Activated effector memory CD4-positive, alpha-beta T cell treated with Interleukin-2 at 50 U/mL for 16 hours (primary cell): ENCODE measurements around the gene MRPL33.
"Not testable (repeated sequence)": the region's sequence is repeated elsewhere in the genome, so short reads cannot be mapped to it uniquely, and the experiment has no call there.

Source experiments
- DNase-seq: peaks from one replicate; pipeline ENCODE4 v3.0.0-alpha.2; 2020

Gene MRPL33

DNA sequence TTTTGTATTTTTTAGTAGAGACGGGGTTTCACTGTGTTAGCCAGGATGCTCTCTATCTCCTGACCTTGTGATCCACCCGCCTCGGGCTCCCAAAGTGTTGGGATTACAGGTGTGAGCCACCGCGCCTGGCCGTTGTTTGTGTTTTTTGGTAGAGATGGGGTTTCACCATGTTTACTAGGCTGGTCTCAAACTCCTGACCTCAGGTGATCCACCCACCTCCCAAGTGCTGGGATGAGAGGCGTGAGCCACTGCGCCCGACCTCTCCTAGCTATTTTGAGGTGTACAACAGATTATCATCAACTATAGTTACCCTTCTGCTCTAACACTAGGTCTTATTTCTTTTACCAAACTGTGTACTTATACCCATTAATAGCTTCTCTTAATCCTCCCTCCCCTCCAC, 28.9 kb upstream of the MRPL33 start:
- no peak for DNase-seq

DNA sequence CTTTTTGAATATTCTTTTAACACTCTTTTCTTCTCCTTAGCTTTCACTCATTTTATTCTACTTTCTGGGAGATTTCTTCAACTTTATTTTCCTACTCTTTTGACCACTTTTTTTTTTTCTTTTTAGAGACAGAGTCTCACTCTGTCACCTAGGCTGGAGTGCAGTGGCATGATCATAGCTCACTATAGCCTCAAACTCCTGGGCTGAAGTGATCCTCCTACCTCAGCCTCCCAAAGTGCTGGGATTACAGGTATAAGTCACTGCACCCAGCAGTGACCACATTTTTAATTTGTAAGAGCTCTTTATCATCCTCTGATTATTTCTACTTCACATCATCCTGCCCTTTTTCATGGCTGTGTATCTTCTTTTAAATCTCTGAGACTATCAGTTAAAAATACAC, 26.0 kb upstream of the MRPL33 start:
- not testable (repeated sequence) for DNase-seq

DNA sequence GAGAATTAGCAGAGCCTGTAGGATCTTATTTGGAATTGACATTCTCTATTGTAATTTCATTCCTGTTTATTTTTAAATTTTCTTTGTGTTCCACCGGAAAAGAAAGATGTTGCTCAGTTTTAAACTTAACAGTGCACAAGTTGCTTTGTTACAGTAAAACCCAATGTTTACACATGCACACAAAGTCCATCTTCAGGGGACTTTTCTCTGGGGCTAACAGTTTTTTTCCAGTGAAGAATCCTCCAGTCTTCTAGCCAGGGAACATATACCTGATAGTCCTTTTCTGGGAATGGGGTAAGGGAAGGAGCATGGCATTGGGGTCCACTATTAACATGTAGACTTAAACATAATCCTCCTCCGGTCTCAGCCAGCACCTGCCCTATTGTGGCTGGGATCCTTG, 25.2 kb upstream of the MRPL33 start:
- DNase-seq: no peak

DNA sequence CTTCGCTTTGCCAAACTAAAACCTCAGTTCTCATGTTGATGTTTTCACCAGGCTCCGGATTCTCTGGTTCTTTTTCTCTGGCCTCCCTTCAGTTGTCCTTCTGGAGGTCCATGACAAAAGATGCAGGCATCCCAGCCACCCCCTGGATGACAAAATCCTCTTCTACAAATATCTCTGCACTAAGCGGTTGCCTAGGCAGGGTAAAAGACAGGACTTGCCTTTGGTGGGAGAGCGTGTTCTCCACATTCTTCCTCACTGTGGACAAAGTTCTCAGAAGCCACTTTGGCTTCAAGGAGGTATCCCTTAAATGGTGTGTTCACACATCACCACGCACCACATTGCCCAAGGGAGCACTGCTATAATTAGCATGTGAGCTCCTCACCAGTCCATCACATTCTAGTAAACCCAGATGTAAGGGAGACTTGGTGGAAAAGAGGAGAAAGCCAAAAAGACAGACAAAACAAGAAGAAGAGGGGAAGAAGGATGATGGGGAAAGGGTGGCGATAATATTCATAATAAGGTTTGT, 23.6 kb upstream of the MRPL33 start:
- no peak for DNase-seq

DNA sequence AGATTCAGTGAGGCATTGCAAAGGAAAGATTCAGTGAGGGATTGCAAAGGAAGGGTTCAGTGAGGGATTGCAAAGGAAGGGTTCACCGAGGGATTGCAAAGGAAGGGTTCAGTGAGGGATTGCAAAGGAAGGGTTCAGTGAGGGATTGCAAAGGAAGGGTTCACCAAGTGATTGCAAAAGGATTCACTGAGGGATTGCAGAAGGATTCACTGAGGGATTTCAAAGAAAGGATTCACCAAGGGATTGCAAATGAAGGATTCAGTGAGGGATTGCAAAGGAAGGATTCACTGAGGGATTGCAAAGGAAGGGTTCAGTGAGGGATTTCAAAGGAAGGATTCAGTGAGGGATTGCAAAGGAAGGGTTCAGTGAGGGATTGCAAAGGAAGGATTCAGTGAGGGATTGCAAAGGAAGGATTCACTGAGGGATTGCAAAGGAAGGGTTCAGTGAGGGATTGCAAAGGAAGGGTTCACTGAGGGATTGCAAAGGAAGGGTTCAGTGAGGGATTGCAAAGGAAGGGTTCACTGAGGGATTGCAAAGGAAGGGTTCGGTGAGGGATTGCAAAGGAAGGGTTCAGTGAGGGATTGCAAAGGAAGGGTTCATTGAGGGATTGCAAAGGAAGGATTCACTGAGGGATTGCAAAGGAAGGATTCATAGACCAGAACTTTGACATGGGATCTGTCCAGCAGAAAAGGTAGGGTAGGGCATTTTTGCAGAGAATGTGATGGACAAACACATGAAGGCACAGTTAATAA, 22.5 kb upstream of the MRPL33 start:
- not testable (repeated sequence) for DNase-seq

DNA sequence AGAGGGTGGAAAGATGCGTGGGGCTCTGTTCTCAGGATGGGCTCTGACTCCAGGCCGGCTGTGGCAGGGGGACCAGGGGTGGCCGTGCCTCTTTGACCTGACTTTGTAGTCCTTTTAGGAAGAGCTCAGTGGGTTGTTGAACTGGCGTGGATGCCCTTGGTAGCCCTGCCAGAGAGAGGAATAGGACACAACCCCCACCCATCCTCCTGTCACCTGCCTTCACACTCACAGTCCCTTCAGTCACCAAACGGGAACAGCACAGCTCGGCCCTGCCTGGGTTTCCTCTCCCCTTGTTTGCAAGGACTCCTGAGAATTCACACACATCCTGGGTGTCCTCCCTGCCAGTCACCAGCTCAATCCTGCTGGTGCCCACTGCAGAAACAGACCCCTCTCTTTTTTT, 20.1 kb upstream of the MRPL33 start:
- no peak for DNase-seq

DNA sequence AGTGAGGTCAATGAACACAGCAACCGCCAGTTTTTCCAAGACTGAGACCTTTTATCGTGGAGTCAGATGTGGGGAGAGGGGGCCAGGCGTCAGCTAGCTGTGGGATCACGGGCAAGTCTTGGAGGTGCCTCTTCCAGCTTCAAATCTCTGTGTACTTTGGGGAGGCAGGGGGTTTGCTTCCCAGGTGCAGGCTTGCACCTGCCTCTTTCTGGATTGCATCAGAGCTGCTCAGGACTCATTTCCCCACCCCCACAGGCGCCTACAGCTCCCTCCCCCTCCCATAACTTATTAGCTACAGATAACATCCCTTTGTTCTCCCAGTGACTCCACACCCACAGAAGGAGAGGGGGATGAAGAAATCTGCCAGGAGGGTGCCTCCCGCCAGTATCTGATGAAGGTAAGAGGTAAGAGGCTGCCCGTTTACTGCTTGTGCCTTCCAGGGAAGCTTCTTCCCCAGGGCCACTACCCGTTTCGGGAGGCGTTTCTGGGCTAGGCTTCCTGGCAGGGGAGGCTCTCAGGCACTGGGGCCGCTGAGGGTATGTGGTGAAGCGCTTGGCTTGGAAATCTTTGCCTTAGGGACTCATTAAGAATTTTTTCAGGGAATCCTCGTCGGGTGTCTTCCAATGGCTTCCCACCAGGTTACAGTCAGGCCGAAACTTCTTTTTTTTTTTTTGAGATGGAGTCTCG, 18.8 kb upstream of the MRPL33 start:
- no peak for DNase-seq

DNA sequence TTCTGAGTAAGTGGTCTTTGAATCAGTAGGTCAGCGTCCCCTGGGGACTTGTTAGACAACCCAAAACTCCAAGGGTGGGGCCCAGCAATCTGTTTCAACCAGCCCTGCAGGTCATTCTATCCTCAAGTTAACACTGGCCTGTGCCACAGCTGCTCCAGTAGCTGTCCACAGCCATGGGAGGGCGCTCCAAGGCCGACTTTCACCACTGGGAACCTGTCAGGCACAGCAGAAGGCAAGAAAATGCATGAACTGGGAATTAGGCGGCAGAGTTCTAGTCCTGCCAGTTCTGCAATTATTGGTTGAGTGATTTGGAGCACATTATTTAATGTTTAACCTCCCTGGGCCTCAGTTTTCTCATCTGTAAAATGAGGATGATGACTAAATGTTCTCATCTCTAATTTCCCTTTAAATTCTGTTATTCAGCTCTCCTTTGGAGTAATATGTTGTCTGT, 17.4 kb upstream of the MRPL33 start:
- peak; percentile 51 for DNase-seq

DNA sequence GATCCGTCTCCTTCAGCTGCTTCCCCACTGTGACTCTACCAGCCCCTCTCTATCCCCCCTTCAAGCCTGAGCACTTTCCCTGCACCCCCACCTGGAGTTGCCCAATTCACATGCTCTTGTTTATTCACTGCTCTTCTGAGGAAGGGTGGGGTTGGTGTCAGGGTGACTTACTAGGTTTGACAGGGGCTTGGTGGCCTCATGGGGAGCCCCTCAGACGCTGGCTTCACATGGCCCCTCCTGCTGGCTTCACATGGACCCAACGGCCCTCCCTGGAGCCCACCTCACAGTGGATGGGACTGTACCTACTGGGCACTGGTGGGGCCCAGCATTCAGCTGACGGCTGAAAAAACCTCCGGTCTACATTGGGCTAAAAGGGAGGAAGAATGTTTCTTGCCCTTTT, 16.7 kb upstream of the MRPL33 start:
- DNase-seq: no peak

DNA sequence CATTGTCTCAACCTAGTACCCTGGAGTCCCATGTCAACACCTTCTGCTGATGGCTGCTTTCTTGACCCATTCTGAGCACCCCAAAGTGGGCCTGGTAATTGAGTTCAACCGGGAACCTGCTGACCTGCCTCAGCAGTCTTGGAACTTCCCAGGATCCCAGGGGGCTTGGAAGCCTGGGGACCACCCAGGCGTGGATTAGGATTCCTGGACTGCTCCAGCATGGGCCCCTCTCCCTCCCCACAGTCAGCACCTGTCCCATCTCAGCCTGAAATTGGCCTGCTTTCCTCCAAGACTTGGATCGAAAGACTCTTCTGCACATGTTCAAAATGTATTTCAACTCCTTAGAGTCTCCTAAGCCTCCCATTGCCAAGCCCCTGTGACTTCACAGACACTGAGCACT, 15.4 kb upstream of the MRPL33 start:
- DNase-seq: no peak

DNA sequence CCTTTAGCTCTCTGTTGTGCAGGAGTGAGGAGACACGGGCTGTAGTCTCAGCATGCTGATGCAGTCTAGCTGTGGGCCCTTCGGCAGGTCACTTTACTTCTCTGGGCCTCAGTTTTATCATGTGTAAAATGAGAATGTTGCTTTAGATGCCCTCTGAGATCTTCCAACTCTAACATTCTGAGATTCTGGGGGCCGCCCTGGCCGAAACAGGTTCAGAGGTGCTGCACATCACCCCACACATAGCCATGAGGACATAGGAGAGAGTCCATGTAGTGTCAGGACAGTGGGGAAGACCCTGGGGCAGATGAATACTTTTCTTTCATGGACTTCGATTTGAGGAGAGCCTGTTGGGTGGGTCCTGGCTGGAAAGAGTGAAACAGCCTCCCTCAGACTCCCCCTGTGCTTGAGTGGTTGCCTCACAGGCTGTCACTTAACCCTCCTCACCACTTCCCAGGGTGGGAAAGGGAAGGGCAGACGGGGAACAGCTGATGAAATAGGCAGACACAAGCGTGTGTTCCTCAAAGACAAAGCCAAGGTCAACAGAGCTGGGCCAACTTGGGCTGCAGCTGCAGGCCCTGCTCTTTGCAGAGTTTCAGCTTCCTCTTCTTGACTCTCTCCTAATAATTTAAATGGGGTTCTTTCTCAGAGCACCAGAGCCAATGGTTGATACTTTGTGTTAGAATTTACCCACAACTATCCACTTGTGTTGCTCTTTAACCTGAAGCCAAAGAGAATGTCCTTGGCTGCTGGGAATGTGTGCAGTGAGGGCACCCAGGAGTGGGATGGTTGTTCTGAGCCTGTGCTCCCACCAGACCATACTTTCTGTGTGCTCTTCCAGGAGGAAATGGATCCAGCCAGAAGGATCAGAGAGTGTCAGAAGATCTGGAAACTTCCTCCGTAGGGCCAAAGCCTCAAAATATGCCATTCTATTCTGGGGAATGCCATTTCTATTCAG, 14.7 kb upstream of the MRPL33 start:
- no peak for DNase-seq

DNA sequence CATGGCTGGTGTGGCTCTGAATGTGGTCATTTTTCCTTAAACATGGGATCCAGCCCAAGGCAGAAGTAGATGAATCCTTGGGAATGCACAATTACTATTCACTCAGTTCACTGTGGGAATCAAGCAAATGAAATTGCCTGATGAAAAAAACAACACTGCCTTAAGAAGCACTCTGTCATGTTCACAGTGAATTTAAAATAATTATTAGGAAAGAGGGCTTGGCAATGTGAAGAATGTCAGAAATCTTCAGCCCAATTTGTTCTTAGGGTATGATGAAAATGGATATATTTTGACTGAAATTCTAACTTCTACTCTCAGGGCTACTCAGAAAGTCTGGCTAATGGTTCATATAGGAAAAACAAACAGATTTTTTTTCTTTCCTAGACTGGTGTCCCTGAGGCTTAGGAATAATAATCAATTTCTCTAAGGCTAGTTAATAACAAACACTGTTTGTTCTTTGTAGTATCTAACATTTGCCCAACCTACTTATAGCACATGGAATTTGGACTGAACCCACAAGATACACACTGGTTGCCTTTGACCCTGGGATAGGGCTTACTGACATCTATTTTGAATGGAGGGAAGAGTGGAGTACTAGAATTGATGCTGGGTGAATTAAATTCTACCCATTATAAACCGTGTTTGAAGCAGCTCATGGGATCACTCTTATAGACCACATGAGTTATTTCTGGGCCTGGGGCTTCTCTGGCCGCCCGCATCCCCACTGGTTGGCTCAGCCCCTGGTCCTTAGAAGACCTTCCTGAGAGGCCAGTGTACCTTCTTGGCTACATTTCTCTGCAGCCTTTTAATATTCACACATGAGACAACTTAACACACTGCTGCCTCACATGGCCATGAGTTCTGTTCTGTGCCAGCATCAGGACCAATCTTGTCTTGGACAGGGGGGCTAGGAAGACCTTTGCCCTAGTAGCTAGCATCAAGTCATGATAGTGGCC, 8.3 kb upstream of the MRPL33 start:
- DNase-seq: no peak

DNA sequence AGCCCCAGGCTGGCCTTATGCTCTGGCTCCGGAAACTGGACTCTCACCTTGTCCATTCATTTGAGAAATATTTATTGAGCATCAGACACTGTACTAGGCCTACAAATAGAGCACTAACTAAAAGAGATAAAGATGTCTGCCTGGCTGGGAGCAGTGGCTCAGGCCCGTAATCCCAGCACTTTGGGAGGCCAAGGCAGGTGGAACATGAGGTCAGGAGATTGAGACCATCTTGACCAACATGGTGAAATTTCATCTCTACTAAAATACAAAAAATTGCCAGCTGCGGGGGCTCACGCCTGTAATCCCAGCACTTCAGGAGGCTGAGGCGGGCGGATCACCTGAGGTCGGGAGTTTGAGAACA, 7.6 kb upstream of the MRPL33 start:
- DNase-seq: no peak

DNA sequence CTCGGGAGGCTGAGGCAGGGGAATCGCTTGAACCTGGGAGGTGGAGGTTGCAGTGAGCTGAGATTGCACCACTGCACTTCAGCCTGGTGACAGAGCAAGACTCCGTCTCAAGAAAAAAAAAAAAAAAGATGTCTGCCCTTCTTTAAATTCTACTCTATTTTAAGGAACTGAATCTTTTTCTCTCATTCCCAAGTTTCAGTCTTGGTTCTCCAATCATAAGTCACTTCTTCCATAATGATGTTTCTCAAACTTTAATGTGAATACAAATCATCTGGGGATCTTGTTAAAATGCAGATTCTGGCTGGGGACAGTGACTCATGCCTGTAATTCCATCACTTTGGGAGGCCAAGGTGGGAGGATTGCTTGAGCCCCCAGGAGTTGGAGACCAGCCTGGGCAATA, 7.0 kb upstream of the MRPL33 start:
- DNase-seq: not testable (repeated sequence)

DNA sequence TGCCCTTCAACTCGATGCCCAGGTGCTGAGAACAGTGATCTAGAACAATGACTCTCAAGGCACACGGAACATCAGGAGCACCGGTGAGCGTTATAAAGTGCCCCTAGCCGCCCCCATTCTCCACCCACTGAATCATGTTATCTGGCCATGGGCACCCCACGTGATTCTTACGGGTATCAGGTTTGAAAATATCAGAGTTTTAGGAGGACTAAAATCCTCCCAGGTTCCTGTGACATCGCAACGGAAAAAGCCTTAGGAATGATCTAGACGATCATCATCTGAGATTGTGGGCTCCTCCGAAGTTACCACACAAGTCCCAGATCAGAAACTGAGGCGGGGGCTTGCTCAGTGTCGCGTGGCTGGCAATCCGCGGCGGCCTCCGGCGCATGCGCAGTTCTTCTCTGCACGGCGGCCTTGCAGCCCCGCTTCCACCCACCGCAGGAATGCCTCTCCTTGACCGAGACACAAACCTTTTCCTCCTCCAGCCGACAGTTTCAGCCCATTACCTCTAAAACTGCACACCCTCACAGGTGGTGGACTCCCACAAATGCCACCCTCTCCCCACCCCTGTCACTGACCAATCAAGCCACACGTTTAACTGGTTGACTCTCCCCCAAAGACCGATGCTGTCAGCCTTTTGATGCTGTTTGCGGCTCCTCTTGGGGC, 5.8 kb upstream of the MRPL33 start:
- DNase-seq: peak; percentile 34

DNA sequence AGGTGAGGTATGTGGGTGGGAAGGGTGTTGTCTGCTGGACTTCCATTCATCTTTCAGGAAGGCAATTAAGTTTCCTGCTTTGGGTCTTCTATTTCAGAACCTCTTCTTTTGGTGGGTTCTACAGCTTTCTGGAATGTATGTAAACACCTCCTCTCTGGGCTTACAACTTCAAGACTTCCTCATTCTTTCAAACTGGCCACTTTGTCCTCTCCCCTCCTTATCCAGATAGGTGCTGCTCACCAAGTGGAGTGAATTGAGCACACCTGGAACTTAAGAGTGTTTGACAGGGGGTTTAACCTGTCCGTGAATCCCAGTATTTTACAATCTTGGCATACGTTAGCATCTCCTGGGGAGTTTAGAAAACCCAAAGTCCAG, 5.2 kb upstream of the MRPL33 start:
- DNase-seq: no peak

DNA sequence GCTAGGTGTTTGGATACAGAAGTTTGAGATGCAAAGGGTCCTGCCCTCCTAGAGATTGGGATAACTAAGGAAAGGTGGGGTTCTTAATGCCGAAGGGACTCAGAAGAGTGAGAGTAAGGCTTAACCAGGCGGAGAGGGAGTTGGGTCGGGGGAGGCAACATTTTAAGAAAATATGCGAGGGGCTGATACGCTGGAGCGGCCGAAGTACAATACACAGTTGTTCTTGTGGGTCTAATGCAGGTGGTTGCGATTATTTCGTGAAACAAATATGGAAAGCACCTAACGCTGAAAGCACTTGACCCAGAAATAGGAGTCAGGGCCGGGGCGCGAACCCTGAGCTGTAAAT, 344 bp upstream of the MRPL33 start:
- no peak for DNase-seq

DNA sequence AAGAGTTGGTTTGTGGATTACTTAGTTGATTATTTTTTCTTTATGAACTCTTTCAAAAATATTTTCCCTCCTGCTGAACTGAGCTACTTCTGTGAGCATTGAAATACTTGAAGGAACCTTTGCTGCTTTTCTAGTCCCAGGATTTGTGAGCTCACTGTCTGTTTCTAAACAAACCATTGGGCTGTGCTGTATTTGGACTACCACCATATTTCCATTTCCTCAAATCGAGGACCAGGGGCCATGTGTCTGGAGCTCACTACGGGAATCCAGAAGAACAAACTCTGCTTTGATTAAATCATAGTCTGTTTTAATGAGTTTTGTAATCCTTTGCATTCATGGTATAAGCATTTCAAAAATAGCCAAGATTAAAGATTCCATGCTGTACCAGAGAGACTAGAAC, 1.3 kb downstream of the MRPL33 start:
- DNase-seq: no peak

DNA sequence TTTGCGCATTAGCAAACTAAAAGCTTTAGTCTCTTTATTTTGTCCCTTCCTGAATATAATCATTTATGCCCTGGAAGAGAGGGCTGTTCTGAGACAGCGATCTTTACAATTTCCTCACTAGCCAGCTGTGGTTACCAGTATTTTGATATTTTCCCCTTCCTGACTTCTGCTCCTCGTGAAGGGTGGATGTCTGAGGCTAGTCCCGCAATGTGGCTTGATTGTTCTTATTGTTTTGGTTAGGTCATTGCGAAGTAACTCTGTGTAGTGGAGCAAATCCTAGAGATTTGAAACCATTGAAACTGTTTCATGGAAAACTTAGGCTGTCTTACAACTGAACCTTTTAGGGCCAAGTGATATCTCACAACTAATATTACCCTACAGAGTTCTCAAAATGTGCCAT, 2.4 kb downstream of the MRPL33 start:
- DNase-seq: no peak

DNA sequence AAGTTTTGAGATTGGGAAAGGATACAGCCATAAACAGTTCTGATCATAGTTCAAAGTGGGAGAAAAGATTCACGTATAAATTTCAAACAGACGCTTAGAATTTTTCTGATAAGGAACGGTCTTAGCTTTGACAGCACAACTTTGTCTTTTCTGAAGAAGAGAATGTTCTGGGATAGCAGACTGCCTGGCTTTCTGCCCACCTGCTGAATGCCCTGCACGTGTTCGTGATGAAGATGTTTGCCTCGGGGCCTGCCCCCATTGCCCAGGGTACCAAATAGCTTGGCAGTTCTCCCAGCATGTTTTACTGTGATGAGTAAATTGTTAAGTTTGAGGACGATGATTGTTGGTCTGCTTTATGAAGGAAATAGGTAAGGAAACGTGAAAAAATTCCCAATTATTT, 4.6 kb downstream of the MRPL33 start:
- no peak for DNase-seq

DNA sequence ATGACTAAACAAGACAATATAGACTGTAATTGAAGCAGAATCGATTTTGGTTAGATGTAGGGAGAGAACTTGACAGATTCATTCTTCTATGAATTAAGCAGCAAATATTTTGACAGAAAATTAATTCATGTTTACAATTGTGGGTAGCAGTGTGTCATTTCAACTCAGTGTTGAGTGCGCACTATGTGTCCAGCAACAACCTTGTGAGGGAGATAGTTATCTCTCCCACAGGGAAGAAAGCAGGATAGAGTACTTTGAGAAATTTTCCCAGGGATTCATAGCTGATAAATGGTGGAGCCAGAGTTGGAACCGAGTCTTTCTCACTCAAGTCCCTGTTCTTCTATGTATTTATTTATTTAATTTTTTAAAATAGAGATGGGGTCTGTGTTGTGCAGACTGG, 5.2 kb downstream of the MRPL33 start:
- no peak for DNase-seq
